ENCODE data around the gene IGFL4.

Gene IGFL4

DNA sequence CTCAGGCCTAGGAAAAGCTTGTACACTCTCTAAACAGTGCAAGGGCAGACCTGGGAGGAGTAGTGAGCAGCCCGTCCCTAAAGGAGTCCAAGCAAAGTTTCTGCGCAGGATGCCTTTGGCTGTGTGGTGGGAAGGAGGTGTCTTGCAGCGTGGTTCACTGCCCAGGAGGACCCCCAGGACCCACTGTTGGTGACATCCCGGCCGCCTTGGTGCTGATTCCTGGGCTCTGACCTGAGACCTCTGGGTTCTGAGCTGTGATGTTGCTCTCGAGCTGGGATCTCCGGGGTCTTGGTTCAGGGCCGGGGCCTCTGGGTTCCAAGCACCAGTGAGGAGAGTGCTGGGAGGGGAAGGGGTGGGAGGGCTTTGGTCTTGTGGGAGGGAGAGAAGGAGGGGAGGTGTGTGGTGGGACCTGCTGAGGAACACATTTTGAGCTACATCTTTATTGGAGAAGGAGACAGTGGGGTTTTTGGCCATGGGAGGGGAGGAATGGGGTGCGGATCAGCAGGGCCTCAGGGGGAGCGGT lies 22.0 kb downstream of the IGFL4 start:
- no peak for DNase-seq

DNA sequence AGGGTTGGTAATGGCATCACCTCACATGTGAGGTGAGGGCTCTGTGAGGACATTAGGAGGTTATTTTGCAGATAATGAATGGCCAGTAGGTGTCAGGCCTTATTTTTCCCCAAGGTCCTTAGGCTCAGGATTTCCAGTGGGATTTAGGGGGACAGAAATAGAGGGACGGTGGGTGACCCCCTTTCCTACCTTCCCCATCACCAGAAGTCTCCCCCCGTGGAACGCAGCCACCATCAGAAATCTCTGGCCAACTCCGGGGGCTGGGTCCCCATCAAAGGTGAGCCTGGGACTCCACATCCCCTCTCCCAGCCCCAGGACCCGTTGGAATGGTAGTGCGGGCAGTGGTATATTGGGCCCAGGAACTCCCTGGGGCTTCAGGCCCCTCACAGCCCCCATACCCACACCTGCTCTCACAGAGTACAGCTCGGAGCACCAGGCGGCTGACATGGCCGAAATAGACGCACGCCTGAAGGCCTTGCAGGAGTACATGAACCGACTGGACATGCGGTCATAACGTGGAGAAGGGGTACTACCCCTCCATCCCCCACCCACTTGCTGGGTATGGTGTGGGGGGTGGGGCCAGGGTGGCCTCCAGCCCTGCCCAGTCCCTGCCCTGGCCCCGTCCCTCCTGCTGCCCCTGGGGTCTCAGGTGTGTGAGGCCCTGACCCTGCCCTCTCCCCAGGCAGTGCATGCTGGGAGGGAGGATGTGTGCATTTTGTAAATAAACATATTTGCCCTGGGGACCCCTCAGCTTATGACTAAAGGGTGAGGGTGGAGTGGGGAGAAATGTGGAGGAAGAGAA lies 22.7 kb downstream of the IGFL4 start:
- DNase-seq = no peak

DNA sequence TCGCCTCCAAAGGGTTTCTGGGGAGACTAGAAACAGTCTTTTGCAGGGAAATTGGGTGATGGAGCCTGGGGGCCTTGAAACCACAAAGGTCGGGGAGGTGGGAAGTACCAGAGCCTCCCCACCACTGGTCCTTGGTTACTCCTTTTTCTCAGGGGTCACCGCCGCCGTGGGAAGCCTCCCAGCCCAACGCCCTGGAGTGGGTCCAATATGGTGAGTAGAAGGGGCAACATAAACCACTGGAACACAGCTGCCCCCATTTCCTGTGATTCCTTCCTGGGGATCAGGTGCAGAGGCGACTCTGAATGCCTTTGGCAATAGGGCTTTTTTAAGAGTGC lies 23.7 kb downstream of the IGFL4 start:
- no peak for DNase-seq

DNA sequence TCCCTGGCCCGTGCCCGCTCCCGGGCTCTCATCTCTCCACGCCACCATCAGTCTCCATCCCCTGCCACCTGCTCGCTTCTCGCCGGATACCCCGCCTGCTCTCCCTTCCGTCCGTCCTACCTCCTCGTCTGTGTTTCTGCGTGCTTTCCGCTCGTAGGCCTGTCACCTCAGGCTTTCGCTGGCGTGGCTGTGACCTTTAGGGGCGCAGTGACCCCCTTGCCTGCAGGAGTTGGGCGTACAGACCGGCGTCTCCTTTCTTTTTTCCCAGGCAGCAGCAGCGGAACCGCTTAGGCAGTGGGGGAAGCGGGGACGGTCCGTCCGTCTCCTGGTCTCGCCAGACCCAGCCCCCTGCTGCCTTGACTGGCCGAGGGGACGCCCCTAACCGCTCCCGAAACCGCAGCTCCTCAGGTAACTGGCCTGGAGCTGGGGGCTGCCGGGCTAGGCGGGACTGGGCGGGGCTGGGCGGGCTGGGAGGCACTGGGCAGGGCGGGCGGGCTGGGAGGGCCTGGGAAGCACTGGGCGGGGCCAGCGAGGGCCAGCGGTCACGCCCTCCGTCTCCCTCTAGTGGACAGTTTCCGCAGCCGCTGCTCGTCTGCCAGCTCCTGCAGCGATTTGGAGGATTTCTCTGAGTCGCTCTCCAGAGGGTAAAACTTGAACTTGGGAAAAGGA lies 24.2 kb downstream of the IGFL4 start:
- DNase-seq = peak; percentile 83

DNA sequence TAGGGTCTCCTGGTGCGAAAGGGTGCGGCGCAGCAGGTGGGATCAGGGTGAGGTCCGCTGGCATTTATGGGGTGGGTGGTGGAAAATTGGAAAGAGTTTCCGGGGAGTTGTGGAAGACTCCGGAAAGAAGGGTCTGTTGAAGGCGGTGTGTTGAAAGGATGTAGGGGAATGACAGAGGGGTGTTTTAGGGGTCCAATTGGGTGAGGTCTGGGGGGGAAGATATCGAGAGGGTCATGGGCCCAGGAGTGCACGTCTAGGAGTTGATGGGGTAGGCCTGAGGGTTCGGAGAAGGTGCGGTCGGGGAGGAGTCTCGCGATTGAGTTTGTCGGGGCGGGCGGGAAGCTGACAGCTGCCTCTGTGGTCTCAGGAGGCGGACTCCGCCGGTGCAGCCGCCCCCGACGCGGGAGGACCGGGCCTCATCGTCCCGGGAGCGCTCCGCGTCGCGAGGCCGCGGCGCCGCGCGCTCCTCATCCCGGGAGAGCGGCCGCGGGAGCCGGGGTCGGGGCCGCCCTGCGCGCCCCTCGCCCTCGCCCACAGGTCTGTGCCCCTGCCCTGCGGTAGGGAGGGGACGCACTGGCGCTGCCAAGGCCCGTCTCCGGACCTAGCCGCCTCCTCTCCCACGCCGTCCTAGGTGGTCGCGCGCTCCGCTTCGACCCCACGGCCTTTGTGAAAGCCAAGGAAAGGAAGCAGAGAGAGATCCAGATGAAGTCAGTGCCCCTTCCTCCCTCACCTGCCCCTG lies 24.9 kb downstream of the IGFL4 start:
- DNase-seq = no peak

DNA sequence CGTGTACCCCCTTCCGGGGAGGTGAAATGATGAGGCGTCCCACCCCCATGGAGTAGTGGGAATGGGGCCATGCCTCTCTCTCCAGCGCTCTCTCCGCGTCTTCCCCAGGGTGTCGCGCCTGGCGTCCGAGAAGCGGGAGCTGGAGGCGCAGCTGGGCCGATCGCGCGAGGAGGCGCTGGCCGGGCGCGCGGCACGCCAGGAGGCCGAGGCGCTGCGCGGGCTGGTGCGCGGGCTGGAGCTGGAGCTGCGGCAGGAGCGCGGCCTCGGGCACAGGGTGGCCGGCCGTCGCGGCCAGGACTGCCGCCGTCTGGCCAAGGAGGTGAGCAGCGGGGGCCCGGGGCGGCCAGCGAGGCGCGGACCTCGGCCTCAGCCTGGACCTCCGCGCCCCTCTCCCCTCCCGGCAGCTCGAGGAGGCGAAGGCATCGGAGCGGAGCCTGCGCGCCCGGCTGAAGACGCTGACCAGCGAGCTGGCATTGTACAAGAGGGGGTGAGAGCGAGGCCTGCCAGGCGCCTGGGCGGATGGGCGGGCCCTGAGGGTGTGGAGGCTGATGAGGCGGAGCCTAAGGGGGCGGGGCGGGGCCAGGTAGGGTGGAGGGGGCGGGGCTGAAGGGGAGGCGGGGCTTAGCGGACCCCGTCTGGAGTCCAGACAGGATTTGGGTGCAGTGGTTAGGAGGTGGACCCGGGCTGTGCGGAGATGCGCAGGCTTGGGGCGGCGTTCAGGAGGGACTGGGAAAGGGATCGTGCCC lies 25.7 kb downstream of the IGFL4 start:
- peak; percentile 79 for DNase-seq

DNA sequence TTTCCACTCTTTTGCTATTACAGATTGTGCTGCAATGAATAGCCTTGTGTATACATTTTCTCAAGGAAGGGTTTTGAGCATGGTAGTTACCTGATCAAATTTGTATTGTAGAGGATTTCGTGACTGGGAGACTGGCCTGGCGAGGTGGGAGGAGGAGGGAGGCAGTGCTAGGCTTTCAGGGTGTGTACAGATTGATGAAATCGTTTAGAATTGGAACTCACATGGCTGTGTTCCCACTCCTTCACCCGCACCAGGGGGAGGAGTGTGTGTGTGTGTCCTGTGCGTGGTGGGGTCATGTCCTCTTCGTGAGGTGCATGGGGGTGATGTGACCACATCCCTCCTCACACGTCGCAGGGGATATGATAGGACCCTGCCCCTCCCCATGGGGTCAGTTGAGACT lies 26.3 kb downstream of the IGFL4 start:
- no peak for DNase-seq

DNA sequence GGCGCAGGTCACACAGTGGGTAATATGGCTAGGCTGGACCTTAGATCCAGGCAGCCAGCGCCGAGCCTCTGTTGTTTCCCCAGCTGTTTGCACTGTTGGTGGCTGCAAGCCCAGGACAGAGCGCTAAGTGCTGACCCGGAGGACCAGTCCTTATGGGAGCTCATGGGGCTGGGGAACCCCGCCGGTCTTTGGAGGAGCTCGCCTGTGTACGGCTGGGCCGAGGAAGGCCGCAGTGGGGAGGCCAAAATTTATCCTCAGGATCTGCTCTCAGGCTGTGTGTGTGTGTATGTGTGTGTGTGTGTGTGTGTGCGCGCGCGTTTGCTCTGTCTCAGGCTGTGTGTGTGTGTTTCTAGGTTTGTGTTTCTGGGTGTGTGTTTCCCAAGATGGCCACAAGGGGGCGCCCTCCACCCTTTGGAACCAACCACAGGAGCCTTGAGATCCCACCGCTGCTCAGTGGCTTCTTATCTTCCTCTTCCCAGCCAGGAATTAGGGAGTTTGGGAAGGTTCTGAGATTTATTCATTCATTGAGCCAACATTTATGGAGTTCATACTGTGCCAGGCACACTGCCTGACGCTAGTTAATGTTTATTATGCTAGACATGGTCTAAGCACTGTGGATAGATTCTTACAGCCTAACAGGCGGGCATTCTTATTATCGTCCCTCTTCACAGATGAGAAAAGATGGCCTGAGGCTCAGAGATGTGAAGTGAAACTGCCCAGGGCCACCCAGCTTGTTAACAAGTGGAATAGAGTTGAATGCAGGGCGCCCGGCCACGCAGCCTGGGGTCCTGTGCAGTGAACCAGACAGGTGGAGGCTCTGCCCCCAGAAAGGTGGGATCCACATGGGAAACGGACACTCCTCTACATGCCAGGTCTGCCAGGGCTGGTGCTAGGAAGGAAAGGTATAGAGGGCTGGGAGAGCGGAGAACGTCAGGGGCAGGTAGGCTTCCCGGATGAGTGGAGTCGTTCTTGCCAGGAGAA lies 31.0 kb downstream of the IGFL4 start:
- peak; percentile 13 for DNase-seq

DNA sequence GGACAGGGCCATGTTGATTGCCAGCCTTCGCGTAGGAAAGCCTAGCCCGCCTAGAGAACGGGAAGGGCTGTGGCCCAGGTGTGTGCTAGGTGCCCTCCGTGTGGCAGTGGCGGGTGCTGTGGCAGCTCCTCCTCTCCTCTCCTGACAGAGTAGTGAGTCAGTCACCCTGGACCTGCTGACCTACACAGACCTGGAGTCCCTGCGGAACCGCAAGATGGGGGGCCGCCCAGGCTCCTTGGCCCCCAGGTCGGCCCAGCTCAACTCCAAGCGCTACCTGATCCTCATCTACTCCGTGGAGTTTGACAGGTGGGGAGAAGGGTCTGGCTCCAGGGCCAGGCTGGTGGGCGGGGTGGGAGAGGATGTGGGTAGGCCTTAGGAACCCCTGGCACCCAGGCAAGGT lies 34.4 kb downstream of the IGFL4 start:
- no peak for DNase-seq

DNA sequence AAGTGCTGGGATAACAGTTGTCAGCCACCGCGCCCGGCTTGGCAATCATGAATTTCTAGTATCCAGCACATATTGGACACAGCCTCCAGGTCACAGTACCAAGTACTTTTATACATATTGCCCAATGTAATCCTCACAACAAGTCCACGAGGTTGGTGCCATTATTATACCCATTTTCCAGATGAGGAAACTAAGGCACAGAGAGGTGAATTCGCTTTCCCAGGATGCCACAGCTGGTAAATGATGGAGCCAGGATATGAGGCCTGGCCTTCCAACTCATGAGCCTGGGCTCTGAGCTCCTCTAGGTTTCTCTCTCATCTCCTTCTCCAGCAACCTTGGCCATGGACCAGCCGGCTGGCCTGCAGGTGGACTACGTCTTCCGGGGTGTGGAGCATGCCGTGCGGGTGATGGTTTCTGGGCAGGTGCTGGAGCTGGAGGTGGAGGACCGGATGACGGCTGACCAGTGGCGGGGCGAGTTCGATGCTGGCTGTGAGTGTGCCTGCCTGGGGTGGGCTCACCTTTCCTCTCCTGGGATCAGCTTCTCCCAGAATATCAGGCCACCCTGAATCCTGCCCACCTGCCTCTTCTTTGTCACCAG lies 38.0 kb downstream of the IGFL4 start:
- no peak for DNase-seq

DNA sequence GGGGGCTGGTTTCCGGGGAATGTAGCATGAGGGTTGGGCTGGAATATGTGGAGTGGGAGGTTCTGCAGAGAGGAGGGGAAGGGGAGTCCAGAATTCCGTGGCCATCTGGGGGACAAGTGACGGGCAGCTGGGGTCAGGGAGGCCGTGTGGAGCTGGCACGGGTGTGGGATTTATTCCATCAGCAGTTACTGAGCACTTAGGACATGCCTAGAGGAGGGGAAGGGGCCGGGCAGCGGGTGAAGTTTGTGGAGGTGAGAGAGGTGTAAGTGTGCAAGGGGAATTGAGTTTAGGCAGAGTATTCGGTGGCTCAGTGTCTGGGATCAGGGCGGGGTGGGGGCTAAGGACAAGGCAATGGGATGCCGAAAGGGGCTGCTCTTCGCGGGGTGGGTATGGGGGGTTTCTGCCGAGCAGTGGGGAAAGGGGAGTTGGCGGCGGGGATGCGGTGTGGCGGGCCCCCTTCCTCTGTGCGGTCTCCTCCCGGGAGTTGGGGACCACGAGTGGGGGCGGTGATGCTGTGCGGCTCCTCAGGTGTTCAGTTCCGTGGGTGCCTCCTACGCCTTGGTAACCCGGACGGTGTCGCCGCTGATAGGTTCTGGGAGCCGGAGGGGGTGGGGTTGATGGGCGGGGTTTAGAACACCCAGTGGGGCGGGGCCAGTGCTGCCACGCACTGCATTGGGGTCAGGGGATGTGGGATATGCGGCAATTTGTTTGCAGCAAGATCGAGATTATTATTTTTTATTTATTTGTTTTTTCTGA lies 40.1 kb downstream of the IGFL4 start:
- peak; percentile 77 for DNase-seq

DNA sequence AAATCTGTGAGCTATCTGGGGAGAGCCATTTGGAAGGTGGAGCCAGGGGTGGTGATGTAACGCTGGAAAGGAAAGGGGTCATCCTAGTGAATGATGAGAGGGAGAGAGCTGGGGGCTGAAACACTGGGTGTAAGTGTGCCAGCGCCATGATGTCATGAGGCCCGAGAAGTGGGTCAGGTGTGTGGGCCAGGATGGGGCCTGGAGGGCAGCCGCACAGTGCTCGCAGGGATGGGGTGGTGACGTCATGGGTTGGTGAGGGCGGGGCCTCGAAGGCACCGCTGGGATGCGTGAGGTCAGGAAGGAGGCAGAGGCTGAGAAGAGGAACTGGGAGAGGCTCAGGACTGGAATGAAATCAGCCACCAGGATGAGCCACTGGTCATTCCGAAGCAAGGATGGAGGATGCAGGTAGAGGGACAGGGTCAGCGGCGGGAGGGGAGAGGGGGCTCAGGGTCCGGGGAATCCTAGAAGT lies 41.1 kb downstream of the IGFL4 start:
- DNase-seq = no peak

DNA sequence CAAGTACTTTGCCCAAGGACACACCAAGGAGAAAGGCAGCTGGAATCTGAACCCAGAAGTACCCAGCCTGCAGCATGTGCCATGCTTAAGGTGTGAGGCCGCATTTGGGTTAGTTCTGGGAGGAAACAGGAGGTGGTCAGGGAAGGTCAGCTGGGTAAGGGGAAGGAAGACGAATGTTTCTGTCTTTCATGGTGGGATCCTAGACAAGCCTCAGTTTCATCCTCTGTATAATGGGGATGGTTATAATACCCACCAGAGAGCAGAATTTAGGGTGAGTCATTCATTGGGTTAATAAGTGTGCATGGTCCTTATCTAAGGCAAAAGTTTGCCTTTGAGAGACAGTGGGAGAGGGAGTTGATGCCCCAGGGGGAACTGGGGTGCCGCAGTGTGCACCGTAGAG lies 42.0 kb downstream of the IGFL4 start:
- no peak for DNase-seq

DNA sequence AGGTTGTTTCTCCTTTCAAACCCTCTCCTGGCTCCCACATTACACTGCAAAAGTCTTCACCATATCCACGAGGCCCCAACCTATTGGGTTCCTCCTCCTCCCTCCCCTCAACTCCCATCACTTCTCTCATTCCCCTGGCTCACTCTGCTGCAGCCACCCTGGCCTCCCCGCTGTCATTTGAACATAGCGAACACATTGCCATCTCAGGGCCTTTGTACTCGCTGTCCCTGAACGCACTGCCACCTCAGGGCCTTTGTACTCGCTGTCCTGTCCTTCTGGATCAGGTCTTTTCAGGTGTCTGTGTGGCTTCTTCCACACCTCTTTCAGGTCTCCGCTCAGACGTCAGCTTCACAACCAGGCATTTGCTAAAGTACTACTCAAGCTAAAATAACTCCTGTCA lies 43.9 kb downstream of the IGFL4 start:
- no peak for DNase-seq

DNA sequence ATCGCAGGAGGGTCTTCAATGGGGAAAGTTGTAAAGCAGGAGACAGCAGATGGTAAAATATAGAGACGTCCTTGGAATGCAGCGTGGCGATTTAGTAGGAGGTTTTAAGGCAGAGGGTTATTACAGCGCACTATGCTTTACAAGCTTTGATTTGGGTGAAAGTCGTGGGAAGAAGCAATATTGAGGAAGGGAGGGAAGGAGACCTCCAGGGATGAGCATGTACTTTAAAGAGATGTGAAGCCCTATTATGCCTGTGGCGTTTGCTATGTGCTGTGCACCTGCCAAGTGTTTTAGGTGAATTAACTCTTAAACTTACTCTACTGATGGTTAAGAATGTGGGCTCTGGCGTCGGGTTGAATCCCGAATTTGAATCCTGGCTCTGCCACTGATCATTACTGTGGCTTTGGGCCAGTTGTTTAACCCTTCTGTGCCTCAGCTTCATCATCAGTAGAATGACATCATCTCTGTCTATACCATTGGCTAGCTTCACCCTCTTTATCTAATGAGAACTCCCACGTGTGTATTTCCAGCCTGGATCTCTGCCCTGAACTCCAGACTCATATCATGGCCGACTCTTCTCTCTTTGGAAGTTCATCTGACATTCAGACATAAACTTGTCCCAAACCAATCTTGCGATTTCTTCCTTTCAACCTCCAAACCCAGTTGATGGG lies 45.0 kb downstream of the IGFL4 start:
- DNase-seq = no peak

DNA sequence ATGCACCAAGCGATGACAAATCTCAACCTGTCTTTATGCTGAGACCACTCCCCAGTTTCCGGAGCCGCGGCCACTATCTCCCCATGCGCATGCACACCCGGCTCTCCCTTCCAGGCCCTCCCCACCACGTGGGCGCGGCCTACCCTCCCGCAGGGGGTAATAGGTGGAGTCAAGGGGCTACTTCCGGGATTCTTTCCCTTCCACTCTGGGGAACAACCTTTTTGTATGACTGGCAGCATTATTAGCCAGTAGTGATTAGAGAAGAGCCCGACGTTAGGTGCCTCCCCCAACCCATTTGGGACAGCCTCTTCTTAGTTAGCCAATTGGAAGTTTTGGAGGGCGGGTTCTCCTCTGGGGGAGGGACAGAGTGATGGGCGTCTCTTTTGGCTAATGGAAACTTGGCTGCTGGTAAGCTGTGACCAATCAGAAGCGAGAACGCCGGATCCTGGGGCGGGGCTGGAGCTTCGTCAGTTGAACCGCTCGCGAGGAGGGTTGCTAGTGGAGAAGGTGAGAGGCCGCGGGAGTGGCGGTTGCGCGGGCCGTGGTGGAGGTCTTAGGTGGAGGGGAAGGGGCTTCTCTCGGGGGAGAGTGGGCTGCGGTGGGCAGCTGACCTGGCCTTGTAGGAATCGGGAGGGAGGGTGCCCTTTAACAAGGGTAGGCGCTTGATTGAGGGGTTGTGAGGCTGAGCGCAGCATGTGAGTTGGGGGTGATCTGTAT lies 45.6 kb downstream of the IGFL4 start, which contains the start of gene CCDC61:
CCDC61 (plus strand) TSS at position 470 of the 717 bp plus-strand sequence. CDS start 7,552 bp downstream, outside the sequence.
- peak; percentile 99 for DNase-seq

DNA sequence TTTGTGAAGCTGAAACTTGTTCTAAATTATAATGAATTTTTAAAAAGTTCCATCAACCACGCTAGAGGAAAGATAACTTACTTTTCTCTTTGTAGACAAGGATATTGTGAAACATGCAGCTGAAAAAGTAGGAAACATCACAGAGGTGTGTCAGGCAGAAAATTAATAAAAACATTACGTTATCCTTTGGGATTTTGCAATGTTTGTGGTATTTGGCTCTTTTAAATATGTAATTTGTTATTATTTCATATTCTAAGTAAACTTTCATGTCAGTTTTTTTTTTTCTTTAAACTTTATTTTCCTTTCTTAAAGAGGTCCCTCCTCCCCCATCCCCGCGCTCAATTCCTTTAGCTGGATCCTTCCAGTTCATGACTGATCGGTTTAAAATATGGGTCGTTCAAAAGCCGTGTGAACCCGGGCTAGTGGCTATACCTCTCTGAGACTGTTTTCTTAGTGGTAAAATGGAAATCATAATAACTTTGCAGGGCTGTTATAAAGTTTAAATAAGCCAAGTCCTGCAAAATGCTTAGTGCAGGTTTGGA lies 46.3 kb downstream of the IGFL4 start:
- no peak for DNase-seq

DNA sequence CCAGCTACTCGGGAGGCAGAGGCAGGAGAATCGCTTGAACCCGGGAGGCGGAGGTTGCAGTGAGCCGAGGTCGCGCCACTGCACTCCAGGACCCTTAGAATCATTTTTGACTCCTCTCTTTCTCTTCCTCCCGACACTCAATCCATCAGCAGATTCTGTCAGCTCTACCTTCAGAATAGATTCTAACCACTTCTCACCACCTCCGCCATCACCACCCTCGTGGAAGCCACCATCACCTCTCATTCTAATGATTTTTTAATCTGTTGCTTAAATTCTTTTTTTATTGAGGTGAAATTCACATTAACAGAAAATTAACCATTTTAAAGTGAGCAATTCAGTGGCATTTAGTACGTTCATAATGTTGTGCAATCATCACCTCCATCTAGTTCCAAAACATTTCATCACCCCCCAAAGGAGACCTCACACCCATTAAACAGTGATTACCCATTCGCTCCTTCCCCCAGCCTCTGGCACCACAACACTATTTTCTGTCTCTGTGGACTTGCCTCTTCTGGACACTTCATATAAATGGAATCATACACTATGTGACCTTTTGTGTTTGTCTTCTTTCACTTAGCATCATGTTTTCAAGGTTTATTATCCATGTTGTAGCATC lies 50.6 kb downstream of the IGFL4 start:
- DNase-seq = no peak
